ENCODE measurements around the gene ACSM5.

The ACSM5 gene

GRCh38 chr16:20409398-20410120 is at the start of gene ACSM5:
Gene ACSM5 (plus strand): TSS chr16:20409534. CDS start chr16:20411485, 1,951 bp downstream.
- DNase-seq: no peak

- no peak for DNase-seq
Observed at GRCh38 chr16:20359997-20360396, 49.3 kb upstream of the ACSM5 start.

GRCh38 chr16:20363191-20363590 is 46.1 kb upstream of the ACSM5 start:
- no peak for DNase-seq

- DNase-seq: no peak
Observed at GRCh38 chr16:20364051-20364450, 45.3 kb upstream of the ACSM5 start.

- DNase-seq: no peak
Observed at GRCh38 chr16:20369452-20370054, 39.8 kb upstream of the ACSM5 start.

- DNase-seq: no peak
Observed at GRCh38 chr16:20372701-20373100, 36.6 kb upstream of the ACSM5 start.

GRCh38 chr16:20377181-20377580 is 32.2 kb upstream of the ACSM5 start:
- no peak for DNase-seq

- no peak for DNase-seq
Observed at GRCh38 chr16:20380782-20381181, 28.6 kb upstream of the ACSM5 start.

GRCh38 chr16:20382202-20382948 is 27.0 kb upstream of the ACSM5 start:
- DNase-seq: no peak

GRCh38 chr16:20383106-20384029 is 26.0 kb upstream of the ACSM5 start:
- DNase-seq: peak; percentile 74

GRCh38 chr16:20385844-20386832 is 23.2 kb upstream of the ACSM5 start:
- peak; percentile 34 for DNase-seq

GRCh38 chr16:20387978-20388377 is 21.4 kb upstream of the ACSM5 start:
- no peak for DNase-seq

- DNase-seq: no peak
Observed at GRCh38 chr16:20388854-20389253, 20.5 kb upstream of the ACSM5 start.

- DNase-seq: no peak
Observed at GRCh38 chr16:20391045-20391444, 18.3 kb upstream of the ACSM5 start.

- DNase-seq: no peak
Observed at GRCh38 chr16:20393801-20394577, 15.3 kb upstream of the ACSM5 start.

GRCh38 chr16:20395946-20396345 is 13.4 kb upstream of the ACSM5 start:
- DNase-seq: no peak

- no peak for DNase-seq
Observed at GRCh38 chr16:20396846-20397467, 12.4 kb upstream of the ACSM5 start.

GRCh38 chr16:20397468-20398074 is 11.8 kb upstream of the ACSM5 start:
- no peak for DNase-seq

GRCh38 chr16:20398603-20399002 is 10.7 kb upstream of the ACSM5 start:
- no peak for DNase-seq

GRCh38 chr16:20399185-20399584 is 10.1 kb upstream of the ACSM5 start:
- no peak for DNase-seq
